CD4-positive, CD25-positive, alpha-beta regulatory T cell (primary cell): ENCODE data around the gene GSK3B. TPM values are rescaled to one million over a fixed set of nuclear protein-coding genes. Genes with fewer than 3 reads are reported as not detected.

Source experiments
- ATAC-seq, 2 donors: fragments of 150-1000 bp; cut with Tn5 transposase; one replicate each; pipeline ENCODE4 v1.10.0; 2021; ENCODE audit warnings: low read depth in 2 of 2, moderate number of reproducible peaks in 2 of 2, moderate library complexity in 1 of 2
- DNase-seq, 3 donors: peaks; one replicate each; pipeline versions ENCODE4 v3.0.0 to v3.0.0-alpha.2; 2012 to 2022; ENCODE audit warnings: mixed read lengths in 1 of 3
- H3K27ac ChIP-seq: one replicate; pipeline ENCODE4 v1.7.0; 2013; ENCODE audit warnings: mild to moderate bottlenecking, low read length; ENCODE audit not compliant: insufficient read depth, poor library complexity, severe bottlenecking
- H3K27me3 ChIP-seq: one replicate; pipeline ENCODE4 v1.7.0; 2013; ENCODE audit warnings: low read length; ENCODE audit not compliant: control insufficient read depth, insufficient read depth
- H3K36me3 ChIP-seq: one replicate; pipeline ENCODE4 v1.7.0; 2013; ENCODE audit warnings: mild to moderate bottlenecking, low read length, moderate library complexity; ENCODE audit not compliant: control insufficient read depth, insufficient read depth
- H3K4me1 ChIP-seq: 2 replicates; pipeline ENCODE4 v1.7.0; 2013; ENCODE audit warnings: mild to moderate bottlenecking, low read length; ENCODE audit not compliant: insufficient read depth, control insufficient read depth, poor library complexity, severe bottlenecking
- H3K4me3 ChIP-seq: one replicate; pipeline ENCODE4 v1.7.0; 2013; ENCODE audit warnings: low read depth, mild to moderate bottlenecking, low read length, moderate library complexity
- H3K9me3 ChIP-seq, 2 experiments: 1 replicate in 1 of 2; 2 replicates in 1 of 2; pipeline ENCODE4 v1.7.0; 2013; ENCODE audit warnings: low read length in 2 of 2, mild to moderate bottlenecking in 1 of 2, moderate library complexity in 1 of 2; ENCODE audit not compliant: control insufficient read depth in 2 of 2
- H3K27ac Mint-ChIP-seq, 3 donors: one replicate each; pipeline ENCODE4 v1.8.0; 2020 to 2022; ENCODE audit warnings: mild to moderate bottlenecking in 3 of 3, mixed read lengths in 3 of 3, moderate library complexity in 2 of 3
- H3K27me3 Mint-ChIP-seq: one replicate; pipeline ENCODE4 v1.8.0; 2022; ENCODE audit warnings: mild to moderate bottlenecking, mixed read lengths
- H3K36me3 Mint-ChIP-seq: one replicate; pipeline ENCODE4 v1.8.0; 2020; ENCODE audit warnings: mixed read lengths
- H3K4me1 Mint-ChIP-seq, 4 donors: one replicate each; pipeline ENCODE4 v1.8.0; 2020 to 2022; ENCODE audit warnings: mixed read lengths in 4 of 4, mild to moderate bottlenecking in 1 of 4
- H3K4me3 Mint-ChIP-seq, 4 donors: one replicate each; pipeline ENCODE4 v1.8.0; 2020 to 2022; ENCODE audit warnings: mild to moderate bottlenecking in 4 of 4, mixed read lengths in 4 of 4, moderate library complexity in 3 of 4
- H3K9me3 Mint-ChIP-seq, 7 donors: one replicate each; pipeline ENCODE4 v1.8.0; 2020 to 2022; ENCODE audit warnings: mixed read lengths in 7 of 7, mild to moderate bottlenecking in 3 of 7, moderate library complexity in 2 of 7
- polyA plus RNA-seq, 4 donors: library from polyadenylated mRNA; unstranded; fragments of 300-500 nt; fragmentation: Illumina TruSeq; gene quantifications; one replicate each; pipeline ENCODE4 v1.2.3, GENCODE V29; 2021
- total RNA-seq: library from RNA; stranded (reverse); gene quantifications from one replicate; pipeline ENCODE4 v1.2.3, GENCODE V29; 2022

The GSK3B gene
- total and polyA plus RNA-seq, 5 donors from 2014 or later = 12.9 to 45.4 (median 15.7) TPM

DNA sequence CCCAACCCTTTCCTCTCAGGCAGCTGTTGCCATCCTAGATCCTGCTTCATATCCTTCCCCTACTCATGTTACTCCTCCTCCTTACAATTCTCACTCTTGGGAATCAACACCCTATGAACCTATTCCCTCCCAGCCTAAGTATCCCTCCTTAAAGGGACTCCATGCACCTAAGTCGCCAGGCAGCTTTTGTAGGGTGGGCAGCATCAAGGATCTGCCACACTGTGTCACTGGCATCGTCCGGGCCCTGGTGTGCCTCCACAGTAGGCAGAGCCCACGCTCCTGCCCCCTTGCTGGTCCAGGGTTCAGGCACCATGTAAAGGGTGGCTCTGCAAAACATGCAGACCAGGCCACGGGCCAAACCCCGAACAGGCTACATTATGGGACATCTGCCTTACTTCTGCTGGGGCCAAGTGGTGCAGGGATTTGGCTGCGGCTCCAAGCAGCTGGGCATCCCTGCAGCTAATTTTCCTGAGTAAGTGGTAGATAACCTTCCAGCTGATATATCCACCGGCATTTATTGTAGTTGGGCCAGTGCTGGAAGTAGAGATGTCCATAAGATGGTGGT, 53.4 kb downstream of the GSK3B start:
- H3K36me3 ChIP-seq = peaks cover 29% of the 10 kb centered on the region
- Mint-ChIP-seq H3K9me3 (peaks cover 0 to 74% (median 30%) of the 10 kb centered on the region in 7 donors), H3K4me3 (no peak overlapping the region), H3K27me3 (no peaks in the 10 kb centered on the region), H3K4me1 (peaks cover 4 to 38% (median 16%) of the 10 kb centered on the region in 4 donors), H3K36me3 (peaks cover 63% of the 10 kb centered on the region), H3K27ac (no peak overlapping the region)
- H3K27ac ChIP-seq = no peak overlapping the region
- peaks cover 46 to 70% of the 10 kb centered on the region in 2 experiments for H3K9me3 ChIP-seq
- H3K27me3 ChIP-seq = no peaks in the 10 kb centered on the region
- DNase-seq (no peak), ATAC-seq (no peak)
- H3K4me3 ChIP-seq = no peak overlapping the region
- no peaks in the 10 kb centered on the region for H3K4me1 ChIP-seq

DNA sequence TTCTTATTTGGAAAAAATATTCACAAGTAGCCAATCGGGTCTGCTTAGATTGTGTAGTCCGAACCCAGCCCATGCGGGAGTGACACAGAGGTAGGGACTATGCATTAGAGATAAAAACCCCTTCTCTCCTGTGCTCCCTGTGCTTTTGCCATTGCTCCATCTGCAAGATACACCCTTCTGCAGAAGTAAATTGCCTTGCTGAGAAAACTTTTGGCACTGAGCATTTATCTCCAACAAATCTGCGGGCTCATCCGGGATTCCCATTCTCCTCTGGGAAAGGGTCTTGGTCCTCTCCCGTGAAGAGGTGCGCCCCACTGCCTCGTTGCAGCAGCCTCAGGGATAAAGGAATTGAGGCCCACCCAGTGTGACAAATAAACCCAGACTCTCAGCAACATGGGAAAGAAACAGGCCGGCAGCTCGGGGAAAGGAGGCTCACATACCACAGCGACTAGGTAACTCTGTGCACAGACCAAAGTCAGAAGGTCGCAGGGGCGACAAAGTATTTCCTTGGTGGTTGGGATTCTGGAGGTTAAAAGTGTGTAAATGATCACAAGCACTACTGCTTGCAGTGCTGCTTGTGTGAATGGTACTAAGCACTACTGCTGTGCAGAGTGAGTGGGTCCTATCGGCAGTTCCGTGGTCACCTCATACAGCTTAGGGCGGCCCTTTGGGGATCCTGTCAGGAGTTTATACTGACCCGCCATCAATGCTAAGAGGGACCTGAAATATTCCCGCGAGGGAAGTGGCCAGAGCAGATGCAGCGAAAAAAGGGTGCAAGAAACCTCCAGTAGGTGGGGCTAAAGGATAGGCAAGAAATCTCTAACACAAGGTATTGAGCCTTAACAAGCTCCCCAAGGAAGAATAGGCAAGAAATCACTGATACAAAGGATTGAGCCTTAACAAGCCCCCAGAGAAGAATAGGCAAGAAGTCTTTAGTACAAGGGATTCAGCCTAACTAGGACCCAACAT, 54.3 kb downstream of the GSK3B start:
- Histone ChIP-seq H3K36me3 (peaks cover 24% of the 10 kb centered on the region), H3K4me1 (no peaks in the 10 kb centered on the region), H3K9me3 (peaks cover 38 to 60% of the 10 kb centered on the region in 2 experiments), H3K27me3 (no peaks in the 10 kb centered on the region), H3K4me3 (no peak overlapping the region), H3K27ac (no peak overlapping the region)
- ATAC-seq (no peak), DNase-seq (peak in 1 of 3 donors; percentile 13)
- H3K27ac Mint-ChIP-seq = no peak overlapping the region
- H3K9me3 Mint-ChIP-seq = peaks cover 0 to 65% (median 27%) of the 10 kb centered on the region in 7 donors
- H3K36me3 Mint-ChIP-seq = peaks cover 55% of the 10 kb centered on the region
- H3K4me3 Mint-ChIP-seq = peak overlapping the region in 1 of 4 donors; percentile 60
- no peaks in the 10 kb centered on the region for H3K27me3 Mint-ChIP-seq
- peaks cover 4 to 47% (median 15%) of the 10 kb centered on the region in 4 donors for H3K4me1 Mint-ChIP-seq

- DNase-seq (no peak), ATAC-seq (no peak)
- Mint-ChIP-seq H3K9me3 (peaks cover 0 to 10% (median 2%) of the 10 kb centered on the region in 7 donors), H3K27ac (no peak overlapping the region), H3K4me3 (no peak overlapping the region), H3K27me3 (no peaks in the 10 kb centered on the region), H3K36me3 (peaks cover 13% of the 10 kb centered on the region), H3K4me1 (peaks cover 26 to 76% (median 38%) of the 10 kb centered on the region in 4 donors)
- Histone ChIP-seq H3K9me3 (peaks cover 4 to 7% of the 10 kb centered on the region in 2 experiments), H3K27me3 (no peaks in the 10 kb centered on the region), H3K36me3 (no peaks in the 10 kb centered on the region), H3K4me3 (no peak overlapping the region), H3K4me1 (no peaks in the 10 kb centered on the region), H3K27ac (no peak overlapping the region)
Observed at GRCh38 chr3:120033596-120033995, 60.7 kb downstream of the GSK3B start.

DNA sequence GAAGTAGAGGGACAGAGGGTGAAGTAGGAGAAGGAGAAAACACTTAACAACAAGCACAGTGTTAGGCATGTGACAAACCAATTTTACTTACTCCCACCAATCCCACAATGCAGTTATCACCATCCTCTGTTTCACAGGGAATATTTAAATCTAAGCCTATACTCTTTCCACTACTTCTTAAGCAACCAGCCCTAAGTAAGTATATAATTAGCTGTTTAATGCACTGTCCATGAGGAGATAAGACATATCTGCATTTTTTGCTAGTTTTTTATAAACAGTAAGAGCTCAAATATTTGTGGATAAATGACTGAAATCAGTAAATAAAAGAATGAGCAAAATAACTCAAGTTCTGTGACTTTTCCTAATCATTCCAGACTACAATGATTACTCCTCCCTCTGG, 62.7 kb downstream of the GSK3B start:
- Histone ChIP-seq H3K27ac (no peak overlapping the region), H3K36me3 (no peaks in the 10 kb centered on the region), H3K9me3 (no peaks in the 10 kb centered on the region), H3K27me3 (no peaks in the 10 kb centered on the region), H3K4me1 (no peaks in the 10 kb centered on the region), H3K4me3 (no peak overlapping the region)
- H3K4me1 Mint-ChIP-seq = peaks cover 35 to 76% (median 42%) of the 10 kb centered on the region in 4 donors
- H3K27me3 Mint-ChIP-seq = no peaks in the 10 kb centered on the region
- peaks cover 0 to 3% (median 0%) of the 10 kb centered on the region in 7 donors for H3K9me3 Mint-ChIP-seq
- peaks cover 9% of the 10 kb centered on the region for H3K36me3 Mint-ChIP-seq
- ATAC-seq = no peak
- DNase-seq = no peak
- H3K27ac Mint-ChIP-seq = no peak overlapping the region
- no peak overlapping the region for H3K4me3 Mint-ChIP-seq

DNA sequence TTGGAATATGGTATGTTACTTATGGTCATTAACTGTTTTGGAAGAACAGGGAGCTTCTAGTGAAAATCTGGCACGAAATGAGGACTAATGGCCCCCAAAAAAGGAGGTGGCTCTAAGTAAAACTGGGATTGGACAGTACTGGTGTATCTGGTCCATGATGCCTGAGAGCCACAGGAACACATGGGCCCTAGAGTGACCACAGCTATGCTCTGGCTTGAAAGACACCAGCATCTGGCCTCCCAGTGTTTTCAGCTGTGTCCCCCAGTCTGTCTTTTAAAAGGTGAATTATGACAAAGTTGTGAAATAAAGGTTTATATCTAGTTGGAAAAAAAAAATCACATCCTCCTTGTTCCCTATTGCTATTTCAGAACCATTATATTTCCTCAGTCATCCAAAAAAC, 64.5 kb downstream of the GSK3B start:
- H3K36me3 Mint-ChIP-seq = peaks cover 9% of the 10 kb centered on the region
- H3K27me3 Mint-ChIP-seq = no peaks in the 10 kb centered on the region
- no peak for ATAC-seq
- H3K4me1 Mint-ChIP-seq = peaks cover 43 to 78% (median 56%) of the 10 kb centered on the region in 4 donors
- Histone ChIP-seq H3K4me1 (no peaks in the 10 kb centered on the region), H3K27me3 (no peaks in the 10 kb centered on the region), H3K9me3 (no peaks in the 10 kb centered on the region), H3K27ac (no peak overlapping the region), H3K4me3 (no peak overlapping the region), H3K36me3 (no peaks in the 10 kb centered on the region)
- peaks cover 0 to 3% (median 0%) of the 10 kb centered on the region in 7 donors for H3K9me3 Mint-ChIP-seq
- DNase-seq = no peak
- peak overlapping the region in 1 of 4 donors; percentile 35 for H3K4me3 Mint-ChIP-seq
- no peak overlapping the region for H3K27ac Mint-ChIP-seq

DNA sequence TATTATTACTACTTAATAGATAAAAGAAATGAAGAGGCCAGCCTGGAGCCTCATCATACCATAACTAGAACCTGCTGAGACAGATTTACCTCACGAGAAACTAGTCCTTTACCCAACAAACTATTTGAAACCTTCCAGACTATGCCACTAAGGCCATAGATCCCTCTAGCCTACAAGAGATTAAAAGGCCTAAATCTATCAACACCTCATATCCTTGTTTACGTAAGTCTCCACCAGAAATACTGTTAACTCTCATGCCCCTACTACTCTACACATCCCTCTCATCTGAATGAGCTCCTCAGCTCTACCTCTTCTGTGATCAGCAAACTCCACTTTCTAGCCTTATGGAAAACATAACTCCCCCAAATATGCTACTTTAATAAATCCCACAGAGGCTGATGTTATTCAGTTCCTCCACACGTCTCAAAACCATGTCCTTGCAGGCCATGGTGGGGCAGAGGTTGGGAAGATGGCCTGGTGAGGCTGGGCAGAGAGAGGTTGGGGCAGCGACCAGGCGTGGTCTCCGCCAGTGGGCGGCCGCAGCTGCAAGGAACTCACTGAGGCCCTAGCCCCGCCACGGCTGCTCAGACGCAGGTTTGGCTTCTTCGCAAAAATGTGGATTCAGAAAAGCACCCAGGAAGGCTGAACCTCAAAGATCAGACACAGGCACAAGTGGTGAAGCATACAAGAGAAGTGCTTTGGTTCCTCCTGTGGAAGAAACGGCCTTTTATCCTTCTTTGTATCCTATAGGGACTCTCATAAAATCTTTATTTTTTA, 65.8 kb downstream of the GSK3B start:
- Mint-ChIP-seq H3K4me1 (peaks cover 35 to 80% (median 58%) of the 10 kb centered on the region in 4 donors), H3K4me3 (peak overlapping the region in 1 of 4 donors; percentile 5), H3K36me3 (peaks cover 5% of the 10 kb centered on the region), H3K27me3 (no peaks in the 10 kb centered on the region), H3K9me3 (peaks cover 0 to 1% (median 0%) of the 10 kb centered on the region in 7 donors), H3K27ac (peak overlapping the region in 1 of 3 donors; percentile 9)
- Histone ChIP-seq H3K36me3 (no peaks in the 10 kb centered on the region), H3K4me3 (no peak overlapping the region), H3K9me3 (no peaks in the 10 kb centered on the region), H3K27ac (no peak overlapping the region), H3K27me3 (no peaks in the 10 kb centered on the region), H3K4me1 (peaks cover 2% of the 10 kb centered on the region)
- ATAC-seq = no peak
- no peak for DNase-seq

DNA sequence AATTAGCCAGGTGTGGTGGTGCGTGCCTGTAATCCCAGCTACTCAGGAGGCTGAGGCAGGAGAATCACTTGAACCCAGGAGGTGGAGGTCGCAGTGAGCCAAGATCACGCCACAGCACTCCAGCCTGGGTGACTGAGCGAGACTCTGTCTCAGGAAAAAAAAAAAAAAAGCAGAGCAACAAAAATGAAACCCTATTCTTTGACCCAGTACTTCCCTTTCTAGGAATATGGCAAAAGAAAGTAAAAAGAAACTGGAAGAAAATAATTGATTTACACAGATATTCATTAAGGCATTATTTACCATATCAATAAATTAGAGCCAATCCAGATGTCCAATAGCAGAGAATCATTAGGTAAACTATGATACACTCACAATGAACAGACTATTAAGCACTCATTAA, 67.0 kb downstream of the GSK3B start:
- no peaks in the 10 kb centered on the region for H3K27me3 Mint-ChIP-seq
- Histone ChIP-seq H3K27ac (no peak overlapping the region), H3K4me3 (no peak overlapping the region), H3K9me3 (no peaks in the 10 kb centered on the region), H3K4me1 (peaks cover 13% of the 10 kb centered on the region), H3K36me3 (no peaks in the 10 kb centered on the region), H3K27me3 (no peaks in the 10 kb centered on the region)
- peaks cover 41 to 83% (median 59%) of the 10 kb centered on the region in 4 donors for H3K4me1 Mint-ChIP-seq
- H3K9me3 Mint-ChIP-seq = peaks cover 0 to 1% (median 0%) of the 10 kb centered on the region in 7 donors
- ATAC-seq = no peak
- DNase-seq = no peak
- no peak overlapping the region for H3K4me3 Mint-ChIP-seq
- no peak overlapping the region for H3K27ac Mint-ChIP-seq
- H3K36me3 Mint-ChIP-seq = peaks cover 5% of the 10 kb centered on the region
